ENCODE results near the gene KLRK1.
A peak's percentile ranks its signal among the peaks of the same experiment; 100 is the strongest.

Gene KLRK1

GRCh38 chr12:10409392-10409791, 19.6 kb upstream of the KLRK1 start, which contains the start of gene KLRC4:
KLRC4 (minus strand) TSS chr12:10409757; CDS start chr12:10409575, 182 bp downstream.
- Histone ChIP-seq H3K27me3 (ENCODE audit: insufficient read depth, poor library complexity, severe bottlenecking) (no peaks in the 10 kb centered on the region), H3K27ac (replicated peaks) (no peak within 1 kb of the TSS), H3K4me3 (replicated peaks; ENCODE audit: insufficient read depth, low read length) (no peak within 1 kb of the TSS)
- peak; percentile 22 to 64 for DNase-seq (ENCODE audit: low read depth in 1 of 2, low spot score in 1 of 2)
- TF ChIP-seq POLR2AphosphoS5 (IDR thresholded peaks at IDR 0.05; ENCODE audit: low read depth) = no peak; the same call in 1 of the 2 replicates
- TF ChIP-seq SPI1 (IDR thresholded peaks at IDR 0.05; ENCODE audit: borderline replicate concordance, low read depth) = peak; percentile 2; the same call in 1 of the 2 replicates

- no peak for DNase-seq (ENCODE audit: low read depth in 1 of 2, low spot score in 1 of 2)
- H3K27me3 ChIP-seq (ENCODE audit: insufficient read depth, poor library complexity, severe bottlenecking) = no peaks in the 10 kb centered on the region
- TF ChIP-seq SPI1 (IDR thresholded peaks at IDR 0.05; ENCODE audit: borderline replicate concordance, low read depth) = no peak
- TF ChIP-seq CTCF (IDR thresholded peaks at IDR 0.05; ENCODE audit: insufficient read depth, low read length) = no peak
- no peak for TF ChIP-seq GABPA (IDR thresholded peaks at IDR 0.05; ENCODE audit: low read depth)
- no peak for TF ChIP-seq REST (IDR thresholded peaks at IDR 0.05; ENCODE audit: insufficient replicate concordance, low read depth)
- no peak for TF ChIP-seq POLR2AphosphoS5 (IDR thresholded peaks at IDR 0.05; ENCODE audit: low read depth)
- H3K4me3 ChIP-seq (replicated peaks; ENCODE audit: insufficient read depth, low read length) = no peak overlapping the region
- H3K27ac ChIP-seq (replicated peaks) = no peak overlapping the region
Measured at GRCh38 chr12:10408842-10409241, 19.0 kb upstream of the KLRK1 start.

GRCh38 chr12:10406725-10407124, 16.9 kb upstream of the KLRK1 start:
- Histone ChIP-seq H3K27me3 (ENCODE audit: insufficient read depth, poor library complexity, severe bottlenecking) (no peaks in the 10 kb centered on the region), H3K4me3 (replicated peaks; ENCODE audit: insufficient read depth, low read length) (no peak overlapping the region), H3K27ac (replicated peaks) (peak overlapping the region; percentile 1; the same call in 1 of the 2 replicates)
- peak; percentile 70 to 94 for DNase-seq (ENCODE audit: low read depth in 1 of 2, low spot score in 1 of 2)
- TF ChIP-seq REST (IDR thresholded peaks at IDR 0.05; ENCODE audit: insufficient replicate concordance, low read depth) (no peak), CTCF (IDR thresholded peaks at IDR 0.05; ENCODE audit: insufficient read depth, low read length) (no peak), GABPA (IDR thresholded peaks at IDR 0.05; ENCODE audit: low read depth) (no peak), POLR2AphosphoS5 (IDR thresholded peaks at IDR 0.05; ENCODE audit: low read depth) (peak; percentile 83), SPI1 (IDR thresholded peaks at IDR 0.05; ENCODE audit: borderline replicate concordance, low read depth) (peak; percentile 99)

GRCh38 chr12:10405294-10405693, 15.5 kb upstream of the KLRK1 start:
- no peak overlapping the region for H3K27ac ChIP-seq (replicated peaks)
- TF ChIP-seq POLR2AphosphoS5 (IDR thresholded peaks at IDR 0.05; ENCODE audit: low read depth) (no peak), CTCF (IDR thresholded peaks at IDR 0.05; ENCODE audit: insufficient read depth, low read length) (no peak), REST (IDR thresholded peaks at IDR 0.05; ENCODE audit: insufficient replicate concordance, low read depth) (no peak), GABPA (IDR thresholded peaks at IDR 0.05; ENCODE audit: low read depth) (no peak), SPI1 (IDR thresholded peaks at IDR 0.05; ENCODE audit: borderline replicate concordance, low read depth) (no peak)
- H3K27me3 ChIP-seq (ENCODE audit: insufficient read depth, poor library complexity, severe bottlenecking) = no peaks in the 10 kb centered on the region
- DNase-seq (ENCODE audit: low read depth in 1 of 2, low spot score in 1 of 2) = no peak
- no peak overlapping the region for H3K4me3 ChIP-seq (replicated peaks; ENCODE audit: insufficient read depth, low read length)
